ENCODE measurements around the gene LNPEP. TPM values are rescaled to one million over a fixed set of nuclear protein-coding genes. Genes with fewer than 3 reads are reported as not detected.
A peak's percentile ranks its signal among the peaks of the same experiment; 100 is the strongest.

The LNPEP gene
- total and polyA plus RNA-seq, 2 of the 13 experiments (the other 11 are each of a cell fraction or from before 2014, with no cell fraction given) = 8.0 to 16.9 TPM

GRCh38 chr5:97042996-97043395 lies 107.1 kb downstream of the LNPEP start (continued):
- TF ChIP-seq AKNA (CRISPR knock-in tag; IDR thresholded peaks at IDR 0.05; ENCODE audit: borderline replicate concordance) = no peak

- POLR2A ChIA-PET = no interaction called here
- no peaks in the 10 kb centered on the region for H3K79me2 ChIP-seq (ENCODE audit: insufficient read depth, low read length)
- H3K9me3 ChIP-seq (ENCODE audit: low read length) = no peaks in the 10 kb centered on the region
- intact Hi-C loops (cut with micrococcal nuclease; ENCODE audit: unreplicated experiment) = loop anchor here (5.0 to 10.0 kb wide), 4 partner anchors 99 to 699 kb away; partner anchors contain the start of genes LIX1 and LNPEP
- BruUV-seq (replicated peaks) = no TSS peak
- no peak overlapping the region for H3K27ac ChIP-seq (ENCODE audit: extremely low read length, insufficient read depth, low read length)
- H3K4me1 ChIP-seq (ENCODE audit: insufficient read depth, low read length) = peaks cover 28% of the 10 kb centered on the region
- H4K20me1 ChIP-seq (ENCODE audit: insufficient read depth, low read length) = no peaks in the 10 kb centered on the region
- FAIRE-seq (no peak), DNase-seq (ENCODE audit: low spot score) (no peak), ATAC-seq (peak; percentile 37)
- no peaks in the 10 kb centered on the region for H3K36me3 ChIP-seq (replicated peaks in 1 of 2; ENCODE audit: control insufficient read depth in 1 of 2, insufficient read depth in 2 of 2, low read length in 2 of 2)
- no peak for TF ChIP-seq ZBTB39 (CRISPR knock-in tag; IDR thresholded peaks at IDR 0.05)
- no peak overlapping the region for H3K4me3 ChIP-seq (replicated peaks in 1 of 3; ENCODE audit: insufficient read depth in 1 of 3, low read depth in 2 of 3, low read length in 3 of 3)
- no peak overlapping the region for H2AFZ ChIP-seq (ENCODE audit: low read length)
- H3K27me3 ChIP-seq (ENCODE audit: control insufficient read depth in 1 of 2, insufficient read depth in 2 of 2, low read length in 2 of 2) = no peaks in the 10 kb centered on the region
- H3K9ac ChIP-seq (ENCODE audit: insufficient read depth, low read depth, low read length) = no peak overlapping the region
- WGBS (ENCODE audit: low lambda C conversion rate) = 42% methylated on average over 3 of the region's 3 CpGs
- CTCF ChIA-PET (ENCODE audit: low intra/inter-chr PET ratio, low total read pairs) = interaction anchor here (2.0 kb wide), 1 partner anchor 118 kb away, joined by 5 read pairs; no protein-coding TSS in a partner anchor
- in situ Hi-C loops (cut with HindIII; ENCODE audit: extremely low pct_ligation_motif_present, low pct_unique_long_range_greater_than_20kb) = no loop called here
- no peak overlapping the region for H3K4me2 ChIP-seq (ENCODE audit: low read depth, low read length)
Measured at GRCh38 chr5:97043511-97043910, 107.6 kb downstream of the LNPEP start.

Data from HepG2 (cell line).